ENCODE measurements around the gene BMAL2.

DNA sequence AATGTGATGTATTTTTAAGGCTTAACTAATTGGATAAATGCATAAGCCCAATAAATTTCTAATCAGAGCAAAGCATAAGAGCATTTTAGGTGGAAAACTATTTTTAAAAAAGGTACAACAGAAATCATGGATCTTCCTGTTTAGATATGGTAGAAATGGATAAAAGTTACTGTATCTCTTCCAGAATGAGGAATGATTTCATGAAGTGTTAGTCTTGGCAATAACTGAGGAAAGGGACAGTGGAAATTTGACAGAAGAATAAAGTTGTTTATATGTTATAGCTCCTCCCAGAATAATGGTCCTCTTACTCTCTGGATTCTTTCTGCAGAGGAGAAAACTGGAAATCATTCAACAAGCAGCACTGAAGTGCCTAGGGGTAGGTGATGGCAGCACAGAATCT is 32.4 kb upstream of the BMAL2 start:
- TF ChIP-seq, protein P1, sequence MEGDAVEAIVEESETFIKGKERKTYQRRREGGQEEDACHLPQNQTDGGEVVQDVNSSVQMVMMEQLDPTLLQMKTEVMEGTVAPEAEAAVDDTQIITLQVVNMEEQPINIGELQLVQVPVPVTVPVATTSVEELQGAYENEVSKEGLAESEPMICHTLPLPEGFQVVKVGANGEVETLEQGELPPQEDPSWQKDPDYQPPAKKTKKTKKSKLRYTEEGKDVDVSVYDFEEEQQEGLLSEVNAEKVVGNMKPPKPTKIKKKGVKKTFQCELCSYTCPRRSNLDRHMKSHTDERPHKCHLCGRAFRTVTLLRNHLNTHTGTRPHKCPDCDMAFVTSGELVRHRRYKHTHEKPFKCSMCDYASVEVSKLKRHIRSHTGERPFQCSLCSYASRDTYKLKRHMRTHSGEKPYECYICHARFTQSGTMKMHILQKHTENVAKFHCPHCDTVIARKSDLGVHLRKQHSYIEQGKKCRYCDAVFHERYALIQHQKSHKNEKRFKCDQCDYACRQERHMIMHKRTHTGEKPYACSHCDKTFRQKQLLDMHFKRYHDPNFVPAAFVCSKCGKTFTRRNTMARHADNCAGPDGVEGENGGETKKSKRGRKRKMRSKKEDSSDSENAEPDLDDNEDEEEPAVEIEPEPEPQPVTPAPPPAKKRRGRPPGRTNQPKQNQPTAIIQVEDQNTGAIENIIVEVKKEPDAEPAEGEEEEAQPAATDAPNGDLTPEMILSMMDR (IDR thresholded peaks at IDR 0.05): no peak
- TF ChIP-seq TEAD1 (CRISPR knock-in tag; IDR thresholded peaks at IDR 0.05): no peak
- no peak for TF ChIP-seq NFYB (CRISPR knock-in tag; conservative IDR thresholded peaks at IDR 0.05; ENCODE audit: low read depth)
- no peak for TF ChIP-seq NFE2L1 (CRISPR knock-in tag; IDR thresholded peaks at IDR 0.05)
- TF ChIP-seq GABPB1 (CRISPR knock-in tag; IDR thresholded peaks at IDR 0.05): no peak
- TF ChIP-seq ZNF263 (CRISPR knock-in tag; IDR thresholded peaks at IDR 0.05; ENCODE audit: low read depth): no peak
- no peak for TF ChIP-seq SP1 (CRISPR knock-in tag; conservative IDR thresholded peaks at IDR 0.05)
- TF ChIP-seq, protein P2, sequence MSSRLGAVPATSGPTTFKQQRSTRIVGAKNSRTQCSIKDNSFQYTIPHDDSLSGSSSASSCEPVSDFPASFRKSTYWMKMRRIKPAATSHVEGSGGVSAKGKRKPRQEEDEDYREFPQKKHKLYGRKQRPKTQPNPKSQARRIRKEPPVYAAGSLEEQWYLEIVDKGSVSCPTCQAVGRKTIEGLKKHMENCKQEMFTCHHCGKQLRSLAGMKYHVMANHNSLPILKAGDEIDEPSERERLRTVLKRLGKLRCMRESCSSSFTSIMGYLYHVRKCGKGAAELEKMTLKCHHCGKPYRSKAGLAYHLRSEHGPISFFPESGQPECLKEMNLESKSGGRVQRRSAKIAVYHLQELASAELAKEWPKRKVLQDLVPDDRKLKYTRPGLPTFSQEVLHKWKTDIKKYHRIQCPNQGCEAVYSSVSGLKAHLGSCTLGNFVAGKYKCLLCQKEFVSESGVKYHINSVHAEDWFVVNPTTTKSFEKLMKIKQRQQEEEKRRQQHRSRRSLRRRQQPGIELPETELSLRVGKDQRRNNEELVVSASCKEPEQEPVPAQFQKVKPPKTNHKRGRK (CRISPR knock-in tag; IDR thresholded peaks at IDR 0.05; ENCODE audit: borderline replicate concordance): no peak
- no peak for TF ChIP-seq ZNF396 (CRISPR knock-in tag; IDR thresholded peaks at IDR 0.05; ENCODE audit: borderline replicate concordance)
- TF ChIP-seq IRF2 (CRISPR knock-in tag; IDR thresholded peaks at IDR 0.05; ENCODE audit: borderline replicate concordance, low read depth): no peak
- TF ChIP-seq ETV6 (CRISPR knock-in tag; IDR thresholded peaks at IDR 0.05): no peak
- TF ChIP-seq, protein P3, sequence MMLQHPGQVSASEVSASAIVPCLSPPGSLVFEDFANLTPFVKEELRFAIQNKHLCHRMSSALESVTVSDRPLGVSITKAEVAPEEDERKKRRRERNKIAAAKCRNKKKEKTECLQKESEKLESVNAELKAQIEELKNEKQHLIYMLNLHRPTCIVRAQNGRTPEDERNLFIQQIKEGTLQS (CRISPR knock-in tag; conservative IDR thresholded peaks at IDR 0.05): no peak
- no peak for TF ChIP-seq NR1H2 (CRISPR knock-in tag; IDR thresholded peaks at IDR 0.05)
- TF ChIP-seq, protein P4, sequence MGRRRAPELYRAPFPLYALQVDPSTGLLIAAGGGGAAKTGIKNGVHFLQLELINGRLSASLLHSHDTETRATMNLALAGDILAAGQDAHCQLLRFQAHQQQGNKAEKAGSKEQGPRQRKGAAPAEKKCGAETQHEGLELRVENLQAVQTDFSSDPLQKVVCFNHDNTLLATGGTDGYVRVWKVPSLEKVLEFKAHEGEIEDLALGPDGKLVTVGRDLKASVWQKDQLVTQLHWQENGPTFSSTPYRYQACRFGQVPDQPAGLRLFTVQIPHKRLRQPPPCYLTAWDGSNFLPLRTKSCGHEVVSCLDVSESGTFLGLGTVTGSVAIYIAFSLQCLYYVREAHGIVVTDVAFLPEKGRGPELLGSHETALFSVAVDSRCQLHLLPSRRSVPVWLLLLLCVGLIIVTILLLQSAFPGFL (CRISPR knock-in tag; IDR thresholded peaks at IDR 0.05; ENCODE audit: borderline replicate concordance): no peak

All from WTC11 (cell line).